Liver (tissue), 9 donors: Measurements from ENCODE around the gene ATP1B1. TPM values are rescaled to one million over a fixed set of nuclear protein-coding genes. Genes with fewer than 3 reads are reported as not detected.

Source experiments
- DNase-seq: peaks from one replicate; pipeline ENCODE4 v3.0.0-alpha.2; 2017; ENCODE audit warnings: low spot score
- H3K27ac ChIP-seq, 2 donors: one replicate each; pipeline ENCODE4 v1.7.0; 2013; ENCODE audit warnings: inconsistent platforms in 2 of 2, low read length in 2 of 2, control low read depth in 1 of 2, low read depth in 1 of 2, mild to moderate bottlenecking in 1 of 2
- H3K27me3 ChIP-seq, 4 donors: one replicate each; pipeline versions ENCODE4 v1.6.1 to v1.7.0; 2013; ENCODE audit warnings: low read length in 3 of 4, inconsistent platforms in 1 of 4, mild to moderate bottlenecking in 1 of 4, moderate library complexity in 1 of 4; ENCODE audit not compliant: control insufficient read depth in 4 of 4, insufficient read depth in 4 of 4
- H3K36me3 ChIP-seq, 4 donors: one replicate each; pipeline versions ENCODE4 v1.6.1 to v1.7.0; 2013; ENCODE audit warnings: low read length in 3 of 4, mild to moderate bottlenecking in 3 of 4, low read depth in 1 of 4, moderate library complexity in 1 of 4; ENCODE audit not compliant: control insufficient read depth in 4 of 4, insufficient read depth in 3 of 4
- H3K4me1 ChIP-seq, 4 donors: one replicate each; pipeline versions ENCODE4 v1.6.1 to v1.7.0; 2013; ENCODE audit warnings: low read length in 3 of 4, mild to moderate bottlenecking in 3 of 4, moderate library complexity in 1 of 4; ENCODE audit not compliant: control insufficient read depth in 4 of 4, insufficient read depth in 4 of 4
- H3K4me3 ChIP-seq, 3 donors: one replicate each; pipeline versions ENCODE4 v1.6.1 to v1.7.0; 2013; ENCODE audit warnings: low read length in 3 of 3, control low read depth in 1 of 3, low read depth in 1 of 3, mild to moderate bottlenecking in 1 of 3
- H3K9ac ChIP-seq, 2 donors: one replicate each; pipeline ENCODE4 v1.7.0; 2013; ENCODE audit warnings: low read length in 2 of 2, mild to moderate bottlenecking in 2 of 2, moderate library complexity in 2 of 2, control low read depth in 1 of 2, low read depth in 1 of 2
- H3K9me3 ChIP-seq, 4 donors: one replicate each; pipeline versions ENCODE4 v1.6.1 to v1.7.0; 2013; ENCODE audit warnings: low read length in 3 of 4; ENCODE audit not compliant: control insufficient read depth in 4 of 4
- EGR1 ChIP-seq, 2 donors: IDR thresholded peaks; 2 replicates each; pipeline ENCODE4 v1.6.1; 2016 to 2018; ENCODE audit warnings: antibody characterized with exemption in 2 of 2, low read depth in 2 of 2
- FOXA1 ChIP-seq: IDR thresholded peaks from 2 replicates; pipeline ENCODE4 v1.6.1; 2016; ENCODE audit warnings: antibody characterized with exemption
- FOXA2 ChIP-seq: IDR thresholded peaks from 2 replicates; pipeline ENCODE4 v1.6.1; 2016; ENCODE audit warnings: antibody characterized with exemption
- GABPA ChIP-seq, 2 donors: IDR thresholded peaks in 1 of 2; conservative IDR thresholded peaks in 1 of 2; 2 replicates each; pipeline ENCODE4 v1.6.1; 2016; ENCODE audit warnings: antibody characterized with exemption in 2 of 2, mild to moderate bottlenecking in 1 of 2, moderate library complexity in 1 of 2
- HNF4A ChIP-seq, 2 donors: conservative IDR thresholded peaks; 2 replicates each; pipeline ENCODE4 v1.6.1; 2016; ENCODE audit warnings: antibody characterized with exemption in 2 of 2, mild to moderate bottlenecking in 2 of 2
- HNF4G ChIP-seq: IDR thresholded peaks from 2 replicates; pipeline ENCODE4 v1.6.1; 2016; ENCODE audit warnings: antibody characterized with exemption
- JUND ChIP-seq, 2 donors: IDR thresholded peaks; 2 replicates each; pipeline ENCODE4 v1.6.1; 2016; ENCODE audit warnings: antibody characterized with exemption in 2 of 2
- NR2F2 ChIP-seq: IDR thresholded peaks from 2 replicates; pipeline ENCODE4 v1.6.1; 2016; ENCODE audit warnings: antibody characterized with exemption
- RAD21 ChIP-seq, 2 donors: IDR thresholded peaks; 2 replicates each; pipeline ENCODE4 v1.6.1; 2016; ENCODE audit warnings: antibody characterized with exemption in 2 of 2, mild to moderate bottlenecking in 2 of 2
- RXRA ChIP-seq, 2 donors: IDR thresholded peaks; 2 replicates each; pipeline ENCODE4 v1.6.1; 2017 to 2018; ENCODE audit warnings: antibody characterized with exemption in 2 of 2, mild to moderate bottlenecking in 1 of 2
- SP1 ChIP-seq: IDR thresholded peaks from 2 replicates; pipeline ENCODE4 v1.6.1; 2018; ENCODE audit warnings: antibody characterized with exemption, mild to moderate bottlenecking
- TAF1 ChIP-seq: conservative IDR thresholded peaks from 2 replicates; pipeline ENCODE4 v1.6.1; 2016; ENCODE audit warnings: antibody characterized with exemption, mild to moderate bottlenecking
- YY1 ChIP-seq: IDR thresholded peaks from 2 replicates; pipeline ENCODE4 v1.6.1; 2016; ENCODE audit warnings: antibody characterized with exemption, mild to moderate bottlenecking
- WGBS: extraction: QIAGEN DNeasy Blood & Tissue Kit; methylation state at CpG from one replicate; pipeline ENCODE4 v1.1.7; 2013; 5-methylcytosine and 5-hydroxymethylcytosine counted together
- polyA plus RNA-seq, 2 donors: library from polyadenylated mRNA; stranded (reverse) in 1 of 2; unstranded in 1 of 2; fragments of 200-250 nt in 1 of 2; fragments of >200 nt in 1 of 2; fragmentation: Nextera tagmentation in 1 of 2; extraction: Ambion mirVana in 1 of 2; gene quantifications; one replicate each; pipeline versions ENCODE4 v1.2.1 to v1.2.3, GENCODE V29; 2013 to 2015
- total RNA-seq, 2 donors: library from RNA; depleted of rRNA; stranded (reverse); fragments of >200 nt; gene quantifications; one replicate each; pipeline ENCODE4 v1.2.3, GENCODE V29; 2014
- TF ChIP-seq, protein P1 (sequence below): IDR thresholded peaks from 2 replicates; pipeline ENCODE4 v1.6.1; 2016; ENCODE audit warnings: antibody characterized with exemption
- TF ChIP-seq, protein P2 (sequence below): IDR thresholded peaks from 2 replicates; pipeline ENCODE4 v1.6.1; 2016; ENCODE audit warnings: antibody characterized with exemption, mild to moderate bottlenecking
- TF ChIP-seq, protein P3 (sequence below): IDR thresholded peaks from 2 replicates; pipeline ENCODE4 v1.6.1; 2016; ENCODE audit warnings: antibody characterized with exemption
- TF ChIP-seq, protein P4 (sequence below): IDR thresholded peaks from 2 replicates; pipeline ENCODE4 v1.6.1; 2016; ENCODE audit warnings: antibody characterized with exemption
- TF ChIP-seq, protein P5 (sequence below): fragments of 150-350 bp; IDR thresholded peaks from 2 replicates; pipeline ENCODE4 v1.5.1; 2017; ENCODE audit warnings: improper control_type of control experiment, low read depth, low read length; ENCODE audit not compliant: missing input control
- donor health status: healthy.
- donor health status: healthy.
- donor health status: healthy.
- donor health status: healthy.
- donor health status: healthy.

Gene ATP1B1
- total and polyA plus RNA-seq, 4 donors, result 36.1 to 57.0 (median 46.5) TPM

DNA sequence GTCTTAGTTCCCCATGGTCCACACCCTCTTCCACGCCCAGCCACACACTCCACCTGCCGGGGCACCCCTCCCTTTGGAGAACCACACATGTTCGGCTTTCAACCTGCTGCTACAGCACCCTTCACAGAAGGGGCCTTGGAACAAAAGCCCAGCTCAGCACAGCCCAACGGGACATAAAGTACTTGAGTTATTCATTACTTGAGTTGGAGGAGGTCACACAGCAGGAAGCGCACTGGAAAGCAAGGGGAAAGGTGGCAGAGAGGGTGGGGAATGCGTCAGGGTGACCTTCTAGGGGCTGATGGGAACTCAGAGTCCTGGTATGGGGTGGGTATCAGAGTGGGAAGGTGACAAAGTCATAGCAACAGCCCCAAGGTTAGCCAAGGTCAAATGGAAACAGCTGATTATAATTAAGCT lies 3.0 kb upstream of the ATP1B1 start:
- Histone ChIP-seq H3K36me3 (no peaks in the 10 kb centered on the region), H3K9me3 (no peaks in the 10 kb centered on the region), H3K27me3 (no peaks in the 10 kb centered on the region), H3K4me1 (peaks cover 5 to 36% (median 22%) of the 10 kb centered on the region in 4 donors), H3K9ac (no peak overlapping the region), H3K27ac (no peak overlapping the region), H3K4me3 (no peak overlapping the region)
- no peak for DNase-seq
- WGBS, result 65% methylated on average over 6 of the region's 6 CpGs
- TF ChIP-seq SP1 (peak; percentile 48), NR2F2 (peak; percentile 87), RAD21 (IDR thresholded peaks at IDR 0.05) (peak in 1 of 2 donors; percentile 2), RXRA (IDR thresholded peaks at IDR 0.05) (no peak), EGR1 (IDR thresholded peaks at IDR 0.05; ENCODE audit: low read depth in 2 of 2) (no peak)

DNA sequence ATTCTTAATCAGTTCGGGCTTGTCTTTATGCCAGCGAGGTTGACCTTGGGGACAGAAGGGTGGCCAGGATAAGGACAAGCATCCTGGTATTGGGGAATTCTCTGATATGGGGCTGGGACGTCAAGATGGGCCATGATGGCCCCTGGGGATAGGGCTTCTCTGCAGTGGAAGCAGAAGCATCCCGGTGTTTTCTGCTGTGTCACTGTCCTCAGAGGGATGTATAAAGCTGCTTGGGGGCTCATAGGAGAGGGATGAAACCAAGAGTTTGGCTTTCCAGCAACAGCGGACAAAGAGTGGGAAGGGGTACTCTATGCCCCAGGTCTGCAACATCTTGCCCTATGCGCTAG lies 1.4 kb upstream of the ATP1B1 start:
- Histone ChIP-seq H3K27ac (peak overlapping the region; percentile 80 to 88), H3K4me1 (peaks cover 5 to 47% (median 30%) of the 10 kb centered on the region in 4 donors), H3K9me3 (no peaks in the 10 kb centered on the region), H3K4me3 (peak overlapping the region; percentile 1 to 85 (median 4)), H3K36me3 (no peaks in the 10 kb centered on the region), H3K9ac (peak overlapping the region in 1 of 2 donors; percentile 47), H3K27me3 (no peaks in the 10 kb centered on the region)
- TF ChIP-seq JUND (IDR thresholded peaks at IDR 0.05), result no peak
- TF ChIP-seq NR2F2, result no peak
- no peak for DNase-seq
- 43% methylated on average over 6 of the region's 6 CpGs for WGBS

DNA sequence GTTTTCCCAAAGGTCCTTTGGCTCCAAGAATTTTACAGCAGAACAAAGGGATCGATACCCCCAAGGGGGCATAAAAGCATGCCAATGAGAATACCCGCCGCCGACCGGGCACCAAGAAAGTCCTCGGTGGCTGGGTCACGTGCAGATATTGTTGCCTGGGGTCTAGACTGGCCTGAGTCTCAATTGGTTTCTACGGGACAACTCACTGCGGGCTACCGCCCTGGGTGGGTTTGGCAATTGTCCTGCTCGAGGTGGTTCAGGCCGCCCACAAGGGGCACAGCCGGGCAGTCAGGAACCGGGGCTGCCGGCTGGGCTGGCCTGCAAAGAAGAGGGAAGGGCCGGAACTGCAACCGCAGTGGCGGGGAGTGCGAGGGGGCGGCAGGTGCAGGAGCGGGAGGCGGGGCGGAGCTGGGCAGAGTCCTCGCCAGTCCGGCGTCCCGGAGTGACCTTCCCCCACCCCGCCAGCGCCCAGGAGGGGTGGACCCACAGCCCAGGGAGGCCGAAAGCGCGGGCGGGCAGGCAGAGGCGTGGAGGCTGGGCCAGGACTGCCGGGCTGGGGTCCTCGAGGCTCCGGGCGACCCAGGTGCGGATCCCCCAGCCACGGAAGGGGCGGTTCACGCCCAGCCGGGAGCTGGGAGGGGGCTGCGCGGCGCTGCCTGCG lies 926 bp upstream of the ATP1B1 start:
- Histone ChIP-seq H3K36me3 (no peaks in the 10 kb centered on the region), H3K27ac (peak overlapping the region; percentile 80 to 88), H3K9me3 (no peaks in the 10 kb centered on the region), H3K27me3 (no peaks in the 10 kb centered on the region), H3K9ac (peak overlapping the region in 1 of 2 donors; percentile 47), H3K4me1 (peaks cover 5 to 47% (median 31%) of the 10 kb centered on the region in 4 donors), H3K4me3 (peak overlapping the region; percentile 4 to 85 (median 8))
- WGBS, result 2% methylated on average over 47 of the region's 47 CpGs
- TF ChIP-seq HNF4G (peak; percentile 29), RAD21 (IDR thresholded peaks at IDR 0.05) (peak; percentile 61 to 78), FOXA1 (no peak), GABPA (IDR thresholded peaks at IDR 0.05 in 1 of 2, conservative IDR thresholded peaks at IDR 0.05 in 1 of 2) (peak in 1 of 2 donors; percentile 54), FOXA2 (no peak), YY1 (peak; percentile 59), EGR1 (IDR thresholded peaks at IDR 0.05; ENCODE audit: low read depth in 2 of 2) (peak; percentile 78), HNF4A (conservative IDR thresholded peaks at IDR 0.05) (peak; percentile 73 to 75), NR2F2 (no peak), JUND (IDR thresholded peaks at IDR 0.05) (no peak), SP1 (peak; percentile 78), RXRA (IDR thresholded peaks at IDR 0.05) (peak; percentile 77 to 80), TAF1 (no peak)
- TF ChIP-seq, protein P1, sequence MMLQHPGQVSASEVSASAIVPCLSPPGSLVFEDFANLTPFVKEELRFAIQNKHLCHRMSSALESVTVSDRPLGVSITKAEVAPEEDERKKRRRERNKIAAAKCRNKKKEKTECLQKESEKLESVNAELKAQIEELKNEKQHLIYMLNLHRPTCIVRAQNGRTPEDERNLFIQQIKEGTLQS, result no peak
- TF ChIP-seq, protein P2, sequence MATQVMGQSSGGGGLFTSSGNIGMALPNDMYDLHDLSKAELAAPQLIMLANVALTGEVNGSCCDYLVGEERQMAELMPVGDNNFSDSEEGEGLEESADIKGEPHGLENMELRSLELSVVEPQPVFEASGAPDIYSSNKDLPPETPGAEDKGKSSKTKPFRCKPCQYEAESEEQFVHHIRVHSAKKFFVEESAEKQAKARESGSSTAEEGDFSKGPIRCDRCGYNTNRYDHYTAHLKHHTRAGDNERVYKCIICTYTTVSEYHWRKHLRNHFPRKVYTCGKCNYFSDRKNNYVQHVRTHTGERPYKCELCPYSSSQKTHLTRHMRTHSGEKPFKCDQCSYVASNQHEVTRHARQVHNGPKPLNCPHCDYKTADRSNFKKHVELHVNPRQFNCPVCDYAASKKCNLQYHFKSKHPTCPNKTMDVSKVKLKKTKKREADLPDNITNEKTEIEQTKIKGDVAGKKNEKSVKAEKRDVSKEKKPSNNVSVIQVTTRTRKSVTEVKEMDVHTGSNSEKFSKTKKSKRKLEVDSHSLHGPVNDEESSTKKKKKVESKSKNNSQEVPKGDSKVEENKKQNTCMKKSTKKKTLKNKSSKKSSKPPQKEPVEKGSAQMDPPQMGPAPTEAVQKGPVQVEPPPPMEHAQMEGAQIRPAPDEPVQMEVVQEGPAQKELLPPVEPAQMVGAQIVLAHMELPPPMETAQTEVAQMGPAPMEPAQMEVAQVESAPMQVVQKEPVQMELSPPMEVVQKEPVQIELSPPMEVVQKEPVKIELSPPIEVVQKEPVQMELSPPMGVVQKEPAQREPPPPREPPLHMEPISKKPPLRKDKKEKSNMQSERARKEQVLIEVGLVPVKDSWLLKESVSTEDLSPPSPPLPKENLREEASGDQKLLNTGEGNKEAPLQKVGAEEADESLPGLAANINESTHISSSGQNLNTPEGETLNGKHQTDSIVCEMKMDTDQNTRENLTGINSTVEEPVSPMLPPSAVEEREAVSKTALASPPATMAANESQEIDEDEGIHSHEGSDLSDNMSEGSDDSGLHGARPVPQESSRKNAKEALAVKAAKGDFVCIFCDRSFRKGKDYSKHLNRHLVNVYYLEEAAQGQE, result peak; percentile 80
- TF ChIP-seq, protein P3, sequence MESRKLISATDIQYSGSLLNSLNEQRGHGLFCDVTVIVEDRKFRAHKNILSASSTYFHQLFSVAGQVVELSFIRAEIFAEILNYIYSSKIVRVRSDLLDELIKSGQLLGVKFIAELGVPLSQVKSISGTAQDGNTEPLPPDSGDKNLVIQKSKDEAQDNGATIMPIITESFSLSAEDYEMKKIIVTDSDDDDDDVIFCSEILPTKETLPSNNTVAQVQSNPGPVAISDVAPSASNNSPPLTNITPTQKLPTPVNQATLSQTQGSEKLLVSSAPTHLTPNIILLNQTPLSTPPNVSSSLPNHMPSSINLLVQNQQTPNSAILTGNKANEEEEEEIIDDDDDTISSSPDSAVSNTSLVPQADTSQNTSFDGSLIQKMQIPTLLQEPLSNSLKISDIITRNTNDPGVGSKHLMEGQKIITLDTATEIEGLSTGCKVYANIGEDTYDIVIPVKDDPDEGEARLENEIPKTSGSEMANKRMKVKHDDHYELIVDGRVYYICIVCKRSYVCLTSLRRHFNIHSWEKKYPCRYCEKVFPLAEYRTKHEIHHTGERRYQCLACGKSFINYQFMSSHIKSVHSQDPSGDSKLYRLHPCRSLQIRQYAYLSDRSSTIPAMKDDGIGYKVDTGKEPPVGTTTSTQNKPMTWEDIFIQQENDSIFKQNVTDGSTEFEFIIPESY, result no peak
- TF ChIP-seq, protein P4, sequence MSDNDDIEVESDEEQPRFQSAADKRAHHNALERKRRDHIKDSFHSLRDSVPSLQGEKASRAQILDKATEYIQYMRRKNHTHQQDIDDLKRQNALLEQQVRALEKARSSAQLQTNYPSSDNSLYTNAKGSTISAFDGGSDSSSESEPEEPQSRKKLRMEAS, result peak; percentile 40
- TF ChIP-seq, protein P5, sequence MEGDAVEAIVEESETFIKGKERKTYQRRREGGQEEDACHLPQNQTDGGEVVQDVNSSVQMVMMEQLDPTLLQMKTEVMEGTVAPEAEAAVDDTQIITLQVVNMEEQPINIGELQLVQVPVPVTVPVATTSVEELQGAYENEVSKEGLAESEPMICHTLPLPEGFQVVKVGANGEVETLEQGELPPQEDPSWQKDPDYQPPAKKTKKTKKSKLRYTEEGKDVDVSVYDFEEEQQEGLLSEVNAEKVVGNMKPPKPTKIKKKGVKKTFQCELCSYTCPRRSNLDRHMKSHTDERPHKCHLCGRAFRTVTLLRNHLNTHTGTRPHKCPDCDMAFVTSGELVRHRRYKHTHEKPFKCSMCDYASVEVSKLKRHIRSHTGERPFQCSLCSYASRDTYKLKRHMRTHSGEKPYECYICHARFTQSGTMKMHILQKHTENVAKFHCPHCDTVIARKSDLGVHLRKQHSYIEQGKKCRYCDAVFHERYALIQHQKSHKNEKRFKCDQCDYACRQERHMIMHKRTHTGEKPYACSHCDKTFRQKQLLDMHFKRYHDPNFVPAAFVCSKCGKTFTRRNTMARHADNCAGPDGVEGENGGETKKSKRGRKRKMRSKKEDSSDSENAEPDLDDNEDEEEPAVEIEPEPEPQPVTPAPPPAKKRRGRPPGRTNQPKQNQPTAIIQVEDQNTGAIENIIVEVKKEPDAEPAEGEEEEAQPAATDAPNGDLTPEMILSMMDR, result no peak
- peak; percentile 78 for DNase-seq
